GM23248 (cell line): Measurements from ENCODE around the gene WDR38. TPM values are rescaled to one million over a fixed set of nuclear protein-coding genes. Genes with fewer than 3 reads are reported as not detected.

Experiments used
- DNase-seq: peaks from one replicate; pipeline ENCODE4 v3.0.0-alpha.2; 2015
- H2AFZ ChIP-seq: fragments of 200-600 bp; sonication (generic); 2 replicates; pipeline ENCODE4 v1.6.1; 2016; ENCODE audit warnings: antibody characterized with exemption
- H3F3A ChIP-seq: fragments of 200-600 bp; sonication (generic); 2 replicates; pipeline ENCODE4 v1.6.1; 2016; ENCODE audit warnings: mild to moderate bottlenecking, antibody characterized with exemption, mixed run types; ENCODE audit not compliant: insufficient read depth
- H3K27ac ChIP-seq: fragments of 200-600 bp; sonication (generic); 2 replicates; pipeline ENCODE4 v1.5.1; 2016; ENCODE audit warnings: mild to moderate bottlenecking
- H3K27me3 ChIP-seq: fragments of 200-600 bp; sonication (generic); replicated peaks from 2 replicates; pipeline ENCODE4 v1.6.1; 2016; ENCODE audit warnings: mild to moderate bottlenecking; ENCODE audit not compliant: insufficient read depth
- H3K36me3 ChIP-seq: fragments of 200-600 bp; sonication (generic); 2 replicates; pipeline ENCODE4 v1.6.1; 2016; ENCODE audit warnings: low read depth, mild to moderate bottlenecking
- H3K4me1 ChIP-seq: fragments of 200-600 bp; sonication (generic); 2 replicates; pipeline ENCODE4 v1.6.1; 2016; ENCODE audit warnings: mild to moderate bottlenecking; ENCODE audit not compliant: insufficient read depth
- H3K4me2 ChIP-seq: fragments of 200-600 bp; sonication (generic); one replicate; pipeline ENCODE4 v1.6.1; 2016; ENCODE audit warnings: mild to moderate bottlenecking; ENCODE audit not compliant: unreplicated experiment
- H3K4me3 ChIP-seq: fragments of 200-600 bp; sonication (generic); 2 replicates; pipeline ENCODE4 v1.5.1; 2016; ENCODE audit warnings: mild to moderate bottlenecking
- H3K79me2 ChIP-seq: fragments of 200-600 bp; sonication (generic); 2 replicates; pipeline ENCODE4 v1.6.1; 2016; ENCODE audit warnings: mild to moderate bottlenecking; ENCODE audit not compliant: insufficient read depth
- H3K9ac ChIP-seq: fragments of 200-600 bp; sonication (generic); 2 replicates; pipeline ENCODE4 v1.6.1; 2016; ENCODE audit warnings: mild to moderate bottlenecking
- H3K9me2 ChIP-seq: fragments of 200-600 bp; sonication (generic); 2 replicates; pipeline ENCODE4 v1.6.1; 2016; ENCODE audit warnings: mixed run types, mild to moderate bottlenecking, moderate library complexity; ENCODE audit not compliant: insufficient read depth
- H3K9me3 ChIP-seq: fragments of 200-600 bp; sonication (generic); one replicate; pipeline ENCODE4 v1.6.1; 2017; ENCODE audit warnings: low read depth
- H4K20me1 ChIP-seq: fragments of 200-600 bp; sonication (generic); 2 replicates; pipeline ENCODE4 v1.6.0; 2016; ENCODE audit not compliant: insufficient read depth
- EZH2 ChIP-seq: fragments of 200-600 bp; sonication (generic); IDR thresholded peaks from 2 replicates; pipeline ENCODE4 v1.6.1; 2018; ENCODE audit warnings: antibody characterized with exemption, mild to moderate bottlenecking; ENCODE audit not compliant: insufficient read depth, poor library complexity, severe bottlenecking
- EZH2phosphoT487 ChIP-seq: fragments of 200-600 bp; sonication (generic); IDR thresholded peaks from 2 replicates; pipeline ENCODE4 v1.6.1; 2018; ENCODE audit warnings: antibody characterized with exemption, moderate library complexity, mild to moderate bottlenecking, low read depth; ENCODE audit not compliant: insufficient read depth
- WGBS, 2 experiments: methylation state at CpG; one replicate each; pipeline ENCODE4 v1.1.6; 2015 to 2017; ENCODE audit warnings: low lambda C conversion rate in 2 of 2, low coverage in 1 of 2; ENCODE audit errors: missing lambda C conversion rate in 2 of 2; 5-methylcytosine and 5-hydroxymethylcytosine counted together
- in situ Hi-C: fragments of 300-500 bp; cut with MboI; formaldehyde crosslinking; loops from 2 replicates; pipeline ENCODE4 v1.15.0; 2020
- polyA plus RNA-seq: library from polyadenylated mRNA; unstranded; fragments of >200 nt; fragmentation: Nextera tagmentation; extraction: Ambion mirVana; gene quantifications from 2 replicates; pipeline ENCODE4 v1.2.1, GENCODE V29; 2016
- total RNA-seq: library from RNA; depleted of rRNA; stranded (reverse); fragments of >200 nt; shearing (Covaris generic); gene quantifications from 2 replicates; pipeline ENCODE4 v1.2.3, GENCODE V29; 2014

The WDR38 gene
- total and polyA plus RNA-seq, 2 experiments from 2014 or later = not detected

DNA sequence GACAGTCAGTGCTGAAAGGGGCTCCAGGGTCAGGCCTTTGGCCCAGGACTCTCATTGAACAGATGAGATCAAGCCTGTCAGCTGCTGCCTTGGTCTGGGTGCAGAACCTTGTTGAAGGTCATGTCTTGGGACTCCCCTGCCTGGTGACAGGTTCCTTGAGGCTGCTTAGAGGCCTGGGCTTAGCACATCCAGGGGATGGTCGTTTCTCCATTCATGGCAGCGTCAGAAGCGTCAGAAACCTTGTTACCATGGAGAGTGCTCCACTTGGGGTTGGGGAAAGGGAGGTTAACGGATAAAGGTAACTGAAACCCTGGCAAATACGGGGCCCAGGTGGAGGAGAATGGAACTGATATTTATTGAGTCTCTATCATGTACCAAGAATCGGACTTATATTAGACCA is 17.5 kb downstream of the WDR38 start:
- Histone ChIP-seq H3K4me2 (peak overlapping the region; percentile 99), H3K4me3 (peak overlapping the region; percentile 98), H3K27ac (peak overlapping the region; percentile 95), H3F3A (peaks cover 25% of the 10 kb centered on the region), H3K27me3 (no peaks in the 10 kb centered on the region), H4K20me1 (peaks cover 5% of the 10 kb centered on the region; the same call in 1 of the 2 replicates), H3K36me3 (peaks cover 19% of the 10 kb centered on the region), H3K9me3 (no peaks in the 10 kb centered on the region), H3K9ac (peak overlapping the region; percentile 95), H3K4me1 (peaks cover 26% of the 10 kb centered on the region), H3K9me2 (no peaks in the 10 kb centered on the region), H2AFZ (no peak overlapping the region), H3K79me2 (peaks cover 83% of the 10 kb centered on the region)
- TF ChIP-seq EZH2phosphoT487 (no peak), EZH2 (no peak)
- WGBS, 2 experiments = 70 to 72% methylated on average over 6 of the region's 6 CpGs
- DNase-seq = no peak
- in situ Hi-C loops = no loop called here

GRCh38 chr9:124871156-124871561 is 17.9 kb downstream of the WDR38 start:
- TF ChIP-seq EZH2 (no peak), EZH2phosphoT487 (no peak)
- Histone ChIP-seq H3K27ac (peak overlapping the region; percentile 95), H3F3A (peaks cover 25% of the 10 kb centered on the region), H2AFZ (no peak overlapping the region), H3K9ac (peak overlapping the region; percentile 95), H4K20me1 (peaks cover 5% of the 10 kb centered on the region; the same call in 1 of the 2 replicates), H3K27me3 (no peaks in the 10 kb centered on the region), H3K9me3 (no peaks in the 10 kb centered on the region), H3K4me3 (peak overlapping the region; percentile 98), H3K4me2 (peak overlapping the region; percentile 99), H3K4me1 (peaks cover 26% of the 10 kb centered on the region), H3K36me3 (peaks cover 19% of the 10 kb centered on the region), H3K79me2 (peaks cover 87% of the 10 kb centered on the region), H3K9me2 (no peaks in the 10 kb centered on the region)
- in situ Hi-C loops = no loop called here
- 76 to 78% methylated on average over 10 to 11 of the region's 11 CpGs for WGBS, 2 experiments
- no peak for DNase-seq

GRCh38 chr9:124873664-124874063 is 20.4 kb downstream of the WDR38 start:
- H3K4me2 ChIP-seq = no peak overlapping the region
- H3K27me3 ChIP-seq = no peaks in the 10 kb centered on the region
- H3K27ac ChIP-seq = no peak overlapping the region
- H3K9me2 ChIP-seq = no peaks in the 10 kb centered on the region
- peaks cover 38% of the 10 kb centered on the region for H3F3A ChIP-seq
- H3K9me3 ChIP-seq = no peaks in the 10 kb centered on the region
- H3K9ac ChIP-seq = no peak overlapping the region
- H3K79me2 ChIP-seq = peaks cover 88% of the 10 kb centered on the region
- in situ Hi-C loops = no loop called here
- H3K36me3 ChIP-seq = peaks cover 41% of the 10 kb centered on the region
- H2AFZ ChIP-seq = no peak overlapping the region
- no peak for TF ChIP-seq EZH2
- no peak for TF ChIP-seq EZH2phosphoT487
- H4K20me1 ChIP-seq = peaks cover 5% of the 10 kb centered on the region; the same call in 1 of the 2 replicates
- DNase-seq = no peak
- WGBS, 2 experiments = 88 to 96% methylated on average over 14 of the region's 14 CpGs
- H3K4me3 ChIP-seq = no peak overlapping the region
- peaks cover 16% of the 10 kb centered on the region for H3K4me1 ChIP-seq

DNA sequence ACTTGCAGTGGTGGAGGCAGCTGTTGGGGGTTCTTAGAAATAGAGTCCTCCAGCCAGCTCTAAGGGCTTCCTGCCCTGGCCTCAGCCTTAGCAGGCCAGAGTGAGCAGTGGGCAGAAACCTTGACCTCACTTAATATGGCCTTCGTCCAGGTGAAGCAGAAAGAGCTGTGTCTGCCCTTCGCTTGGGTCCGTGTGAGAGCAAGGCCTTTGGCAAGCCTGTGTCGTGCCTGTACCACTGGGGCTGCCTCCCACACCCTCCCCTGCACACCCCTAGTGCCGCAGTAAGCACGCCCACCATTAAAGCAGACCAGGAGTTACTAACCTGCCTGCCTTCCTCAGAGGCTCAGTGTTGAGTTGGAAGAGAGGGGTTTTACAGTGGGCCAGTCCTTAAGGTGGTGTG is 22.2 kb downstream of the WDR38 start:
- H3K27me3 ChIP-seq = no peaks in the 10 kb centered on the region
- WGBS, 2 experiments = 96 to 98% methylated on average over 6 of the region's 6 CpGs
- no peak overlapping the region for H3K9ac ChIP-seq
- peaks cover under 1% of the 10 kb centered on the region; the same call in 1 of the 2 replicates for H4K20me1 ChIP-seq
- H3K36me3 ChIP-seq = peaks cover 54% of the 10 kb centered on the region
- no peak overlapping the region for H3K4me2 ChIP-seq
- H3K9me3 ChIP-seq = no peaks in the 10 kb centered on the region
- H3F3A ChIP-seq = peaks cover 45% of the 10 kb centered on the region
- peaks cover 16% of the 10 kb centered on the region for H3K4me1 ChIP-seq
- in situ Hi-C loops = no loop called here
- H3K4me3 ChIP-seq = no peak overlapping the region
- H3K79me2 ChIP-seq = peaks cover 73% of the 10 kb centered on the region
- TF ChIP-seq EZH2 (no peak), EZH2phosphoT487 (no peak)
- no peak overlapping the region for H3K27ac ChIP-seq
- no peak overlapping the region for H2AFZ ChIP-seq
- no peaks in the 10 kb centered on the region for H3K9me2 ChIP-seq
- no peak for DNase-seq
